ACC112 (cell line): ENCODE data around the gene ZNF275.
"Not testable (repeated sequence)": the region's sequence is repeated elsewhere in the genome, so short reads cannot be mapped to it uniquely, and the experiment has no call there.

ENCODE experiments used
- H2AFZ ChIP-seq: fragments of 200-600 bp; sonication (generic); one replicate; pipeline ENCODE4 v1.6.0; 2017; ENCODE audit warnings: antibody characterized with exemption, low read length; ENCODE audit not compliant: unreplicated experiment
- H3K27ac ChIP-seq: fragments of 200-600 bp; sonication (generic); 2 replicates; pipeline ENCODE4 v1.5.1; 2014; ENCODE audit warnings: low read depth, mild to moderate bottlenecking, antibody characterized with exemption, low read length, moderate library complexity
- H3K27me3 ChIP-seq: fragments of 200-600 bp; sonication (generic); 2 replicates; pipeline ENCODE4 v1.6.1; 2014; ENCODE audit warnings: mild to moderate bottlenecking, antibody characterized with exemption, low read length, moderate library complexity, mixed read lengths; ENCODE audit not compliant: insufficient read depth
- H3K36me3 ChIP-seq: fragments of 200-600 bp; sonication (generic); 2 replicates; pipeline ENCODE4 v1.6.1; 2016; ENCODE audit warnings: mild to moderate bottlenecking, antibody characterized with exemption, low read length, moderate library complexity, mixed read lengths; ENCODE audit not compliant: insufficient read depth
- H3K4me1 ChIP-seq: fragments of 200-600 bp; sonication (generic); one replicate; pipeline ENCODE4 v1.6.1; 2016; ENCODE audit warnings: low read length, mixed read lengths; ENCODE audit not compliant: insufficient read depth, unreplicated experiment, control insufficient read depth
- H3K4me3 ChIP-seq: fragments of 200-600 bp; sonication (generic); 2 replicates; pipeline ENCODE4 v1.5.1; 2014; ENCODE audit warnings: mild to moderate bottlenecking, low read depth, low read length
- H3K79me2 ChIP-seq: fragments of 200-600 bp; sonication (generic); one replicate; pipeline ENCODE4 v1.6.0; 2016; ENCODE audit warnings: low read length; ENCODE audit not compliant: control insufficient read depth, unreplicated experiment, insufficient read depth

ZNF275 gene, protein sequence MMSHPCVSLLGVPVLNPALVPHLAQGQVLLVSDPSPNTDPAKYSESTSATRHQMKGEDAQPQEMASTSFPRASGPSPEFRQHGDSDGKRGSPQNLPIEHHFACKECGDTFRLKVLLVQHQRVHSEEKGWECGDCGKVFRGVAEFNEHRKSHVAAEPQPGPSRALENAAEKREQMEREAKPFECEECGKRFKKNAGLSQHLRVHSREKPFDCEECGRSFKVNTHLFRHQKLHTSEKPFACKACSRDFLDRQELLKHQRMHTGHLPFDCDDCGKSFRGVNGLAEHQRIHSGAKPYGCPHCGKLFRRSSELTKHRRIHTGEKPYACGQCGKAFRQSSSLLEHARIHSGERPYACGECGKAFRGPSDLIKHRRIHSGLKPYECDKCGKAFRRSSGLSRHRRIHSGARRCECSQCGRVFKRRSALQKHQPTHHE

DNA sequence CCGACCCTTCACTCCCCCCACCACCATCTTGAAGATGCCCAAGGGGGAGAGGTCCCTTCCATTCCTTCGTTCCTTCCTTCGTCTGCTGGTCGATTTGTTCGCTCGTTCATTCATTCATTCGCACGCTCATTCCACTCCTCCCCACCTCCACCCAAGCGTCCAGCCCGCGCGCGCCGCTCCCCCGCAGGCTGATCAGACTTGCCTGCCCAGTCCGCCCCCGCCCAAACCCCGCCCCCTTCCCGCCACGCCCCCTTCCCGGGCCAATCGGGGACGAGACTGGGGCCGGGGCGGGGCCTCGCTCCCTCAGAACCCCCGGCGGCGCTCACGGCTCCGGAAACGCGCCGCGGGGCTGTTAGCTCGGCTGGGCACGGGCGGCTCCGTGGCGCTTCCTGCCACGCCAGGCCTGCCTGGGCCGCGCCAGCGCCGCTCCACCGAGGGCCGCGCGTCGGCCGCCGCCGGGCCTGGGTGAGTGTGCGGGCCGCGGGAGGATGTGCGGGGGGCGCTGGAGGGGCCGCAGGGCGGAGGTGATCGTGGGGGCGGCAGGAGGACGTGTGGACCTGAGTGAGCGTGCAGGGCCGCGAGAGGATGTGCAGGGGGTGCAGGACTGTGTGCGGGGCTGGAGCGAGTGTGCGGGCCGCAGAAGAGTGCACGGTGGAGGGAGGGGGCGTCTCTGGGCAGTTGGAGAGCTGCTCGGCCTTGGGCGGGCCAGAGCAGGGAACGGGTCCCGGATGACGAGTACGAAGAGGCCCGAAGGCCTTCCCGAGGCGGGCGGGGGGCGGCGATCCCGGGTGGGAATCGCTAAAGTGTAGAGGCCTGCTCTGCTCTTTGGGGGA is at the start of gene ZNF275:
Gene ZNF275, plus strand, starts transcription at position 333 of the 833 bp plus-strand sequence. CDS start 2,527 bp downstream, outside the sequence.
- Histone ChIP-seq H2AFZ (peak within 1 kb of the TSS; percentile 50), H3K4me1 (peaks cover 6% of the 10 kb centered on the region), H3K27me3 (peaks cover 5% of the 10 kb centered on the region), H3K36me3 (no peaks in the 10 kb centered on the region), H3K79me2 (peaks cover 19% of the 10 kb centered on the region), H3K4me3 (peak within 1 kb of the TSS; percentile 87), H3K27ac (peak within 1 kb of the TSS; percentile 64)

DNA sequence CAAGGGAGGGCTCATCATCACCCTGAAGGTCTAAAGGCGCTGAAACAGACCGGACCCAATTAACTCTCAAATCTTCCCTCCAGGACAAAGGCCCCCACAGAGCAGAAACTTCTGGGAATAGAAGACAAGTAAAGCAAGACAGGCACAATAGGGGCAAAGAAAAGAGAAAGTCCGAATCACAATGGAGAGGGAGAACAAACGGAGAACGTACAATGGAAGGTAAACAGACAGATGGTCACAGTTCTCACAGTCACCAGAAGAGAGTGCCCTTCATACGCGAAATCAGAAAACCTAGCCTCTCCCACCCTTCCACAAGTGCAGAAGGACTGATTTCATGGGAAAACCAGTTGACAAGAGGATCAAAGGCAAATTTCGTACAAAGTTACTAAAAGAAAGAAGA is 48.3 kb upstream of the ZNF275 start:
- not testable (repeated sequence) for H3K27me3 ChIP-seq, H3K4me1 ChIP-seq, H2AFZ ChIP-seq

DNA sequence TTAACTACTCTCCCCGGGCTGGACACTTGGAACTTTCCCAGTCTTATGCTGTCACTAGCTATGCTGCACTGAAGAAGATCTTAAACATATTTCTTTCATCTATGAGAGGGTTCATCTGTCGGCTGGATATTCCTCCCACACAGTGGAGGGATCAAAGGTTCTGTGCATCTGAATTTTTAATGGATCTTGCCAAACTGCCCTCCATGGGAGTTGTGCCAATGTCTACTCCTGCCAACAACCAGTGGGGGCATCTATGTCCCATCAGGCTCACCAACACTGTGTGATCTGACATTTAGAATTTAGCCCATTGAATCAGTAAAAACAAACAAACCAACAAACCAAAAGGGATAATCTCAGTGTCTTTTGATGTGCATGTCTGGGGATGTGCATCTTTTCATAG is 45.1 kb upstream of the ZNF275 start:
- H3K79me2 ChIP-seq, H3K4me1 ChIP-seq, H3K4me3 ChIP-seq, H3K27me3 ChIP-seq, H2AFZ ChIP-seq, H3K27ac ChIP-seq, H3K36me3 ChIP-seq: not testable (repeated sequence)

More for the DNA sequence above, 48.3 kb upstream of the ZNF275 start:
- H3K79me2 ChIP-seq, H3K27ac ChIP-seq, H3K4me3 ChIP-seq, H3K36me3 ChIP-seq: not testable (repeated sequence)

DNA sequence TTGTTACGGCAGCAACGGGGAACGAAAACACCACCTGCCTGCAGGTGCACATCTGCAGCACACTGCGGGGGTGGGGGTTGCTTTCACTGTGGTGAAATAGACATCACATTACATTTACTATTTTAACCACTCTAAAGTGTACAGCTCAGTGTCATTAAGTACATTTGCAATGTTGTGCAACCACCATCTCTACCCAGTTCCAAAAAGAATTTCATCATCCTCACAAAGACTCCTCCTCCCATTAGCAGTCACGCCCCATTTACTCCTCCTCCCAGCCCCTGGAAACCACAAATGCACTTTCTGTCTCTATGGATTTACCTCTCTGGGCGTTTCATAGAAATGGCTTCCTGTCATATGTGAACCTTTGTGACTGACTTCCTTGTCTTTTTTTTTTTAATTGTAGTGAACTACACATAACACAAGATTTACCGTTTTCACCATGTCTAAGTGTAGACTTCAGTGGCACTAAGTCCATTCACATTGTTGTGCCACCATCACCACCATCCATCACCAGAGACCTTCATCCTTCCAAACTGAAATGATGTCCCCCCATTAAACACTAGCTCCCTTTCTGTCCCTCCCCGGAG is 40.4 kb upstream of the ZNF275 start:
- H3K27me3 ChIP-seq: peaks cover 11% of the 10 kb centered on the region; the same call in 1 of the 2 replicates
- not testable (repeated sequence) for H3K4me3 ChIP-seq, H3K4me1 ChIP-seq, H3K79me2 ChIP-seq, H3K27ac ChIP-seq, H2AFZ ChIP-seq, H3K36me3 ChIP-seq

DNA sequence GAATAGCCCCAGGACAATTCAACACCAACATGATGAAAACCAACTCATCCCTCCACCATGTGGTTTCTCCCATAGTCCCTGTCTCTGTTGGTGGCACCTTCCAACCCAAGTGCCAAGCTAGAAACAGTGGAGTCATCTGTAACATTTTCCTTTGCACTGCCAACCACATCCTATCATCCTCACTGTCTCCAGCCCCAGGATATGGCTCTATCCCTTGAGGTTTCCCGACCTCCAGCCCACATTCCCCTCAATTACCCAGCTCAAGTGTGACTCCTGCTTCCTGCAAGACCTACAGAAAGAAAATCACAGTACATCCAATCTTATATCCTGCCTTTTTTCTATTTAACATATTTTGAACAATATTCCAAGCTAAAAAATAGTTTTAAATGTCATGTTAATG is 36.6 kb upstream of the ZNF275 start:
- Histone ChIP-seq H3K4me1 (no peaks in the 10 kb centered on the region), H3K4me3 (no peak overlapping the region)

DNA sequence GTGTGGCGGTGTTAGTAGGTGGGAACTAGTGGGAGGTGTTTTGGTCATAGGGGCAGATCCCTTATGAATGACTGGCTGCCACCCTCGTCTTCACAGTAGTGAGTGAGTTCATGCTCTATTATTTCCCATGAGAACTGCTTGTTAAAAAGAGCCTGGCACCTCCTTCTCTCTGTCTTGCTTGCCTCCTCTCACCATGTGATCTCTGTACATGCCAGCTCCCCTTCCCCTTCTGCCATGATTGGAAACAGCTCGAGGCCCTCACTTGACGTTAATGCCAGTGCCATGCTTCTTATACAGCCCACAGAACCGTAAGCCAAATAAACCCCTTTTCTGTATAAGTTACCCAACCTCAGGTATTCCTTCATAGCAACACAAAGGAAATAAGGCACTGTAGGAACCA is 34.1 kb upstream of the ZNF275 start:
- no peaks in the 10 kb centered on the region for H3K36me3 ChIP-seq
- no peaks in the 10 kb centered on the region for H3K4me1 ChIP-seq
- H3K27ac ChIP-seq: no peak overlapping the region
- H3K4me3 ChIP-seq: no peak overlapping the region
- H2AFZ ChIP-seq: no peak overlapping the region
- no peaks in the 10 kb centered on the region for H3K79me2 ChIP-seq
- peaks cover 23% of the 10 kb centered on the region for H3K27me3 ChIP-seq

More for the DNA sequence above, 36.6 kb upstream of the ZNF275 start:
- no peaks in the 10 kb centered on the region for H3K36me3 ChIP-seq
- H3K27ac ChIP-seq: no peak overlapping the region
- H2AFZ ChIP-seq: no peak overlapping the region
- no peaks in the 10 kb centered on the region for H3K79me2 ChIP-seq
- peaks cover 16% of the 10 kb centered on the region; the same call in 1 of the 2 replicates for H3K27me3 ChIP-seq

DNA sequence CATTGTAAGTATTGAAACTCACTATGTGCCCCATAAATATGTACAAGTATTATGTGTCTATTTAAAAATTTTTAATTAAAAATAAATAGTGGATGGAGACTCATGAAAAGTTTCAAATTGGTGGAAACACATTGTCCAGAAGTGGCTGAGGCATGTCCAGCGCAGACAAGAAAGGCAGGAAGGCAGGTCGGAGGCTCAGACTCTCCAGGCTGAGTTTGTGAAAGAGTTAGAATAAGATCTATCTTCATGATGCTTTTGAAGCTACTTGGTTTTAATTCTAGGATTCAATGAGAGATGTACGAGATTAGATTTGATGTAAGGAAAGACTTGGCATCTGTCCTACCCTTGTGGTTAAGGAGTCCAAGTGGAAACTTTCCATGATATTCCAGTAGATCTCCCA is 32.2 kb upstream of the ZNF275 start:
- no peak overlapping the region for H2AFZ ChIP-seq
- H3K4me1 ChIP-seq: no peaks in the 10 kb centered on the region
- H3K79me2 ChIP-seq: no peaks in the 10 kb centered on the region
- peaks cover 23% of the 10 kb centered on the region for H3K27me3 ChIP-seq
- H3K36me3 ChIP-seq: no peaks in the 10 kb centered on the region
- H3K4me3 ChIP-seq: no peak overlapping the region
- no peak overlapping the region for H3K27ac ChIP-seq

DNA sequence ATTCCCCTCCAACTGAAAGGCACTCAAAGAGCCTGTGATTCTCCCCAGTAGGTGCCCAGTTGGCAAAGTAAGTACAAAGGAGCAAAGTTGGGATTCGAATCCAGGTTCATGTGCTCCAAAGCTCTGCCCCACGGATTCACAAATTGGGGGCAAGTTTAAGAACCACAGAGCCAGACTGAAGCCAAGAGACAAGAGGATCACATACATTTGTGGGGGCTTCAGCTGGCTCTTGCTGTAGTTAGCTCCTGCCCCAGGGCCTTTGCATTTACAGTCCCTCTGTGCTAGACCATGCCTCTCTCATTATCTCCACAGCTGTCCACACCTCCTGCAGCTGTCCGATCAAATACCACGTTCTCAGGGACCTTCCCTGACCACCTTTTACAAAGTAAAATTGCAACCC is 31.2 kb upstream of the ZNF275 start:
- H3K4me1 ChIP-seq: no peaks in the 10 kb centered on the region
- H3K27me3 ChIP-seq: peaks cover 23% of the 10 kb centered on the region
- H3K36me3 ChIP-seq: no peaks in the 10 kb centered on the region
- no peak overlapping the region for H3K27ac ChIP-seq
- no peaks in the 10 kb centered on the region for H3K79me2 ChIP-seq
- H3K4me3 ChIP-seq: no peak overlapping the region
- no peak overlapping the region for H2AFZ ChIP-seq

DNA sequence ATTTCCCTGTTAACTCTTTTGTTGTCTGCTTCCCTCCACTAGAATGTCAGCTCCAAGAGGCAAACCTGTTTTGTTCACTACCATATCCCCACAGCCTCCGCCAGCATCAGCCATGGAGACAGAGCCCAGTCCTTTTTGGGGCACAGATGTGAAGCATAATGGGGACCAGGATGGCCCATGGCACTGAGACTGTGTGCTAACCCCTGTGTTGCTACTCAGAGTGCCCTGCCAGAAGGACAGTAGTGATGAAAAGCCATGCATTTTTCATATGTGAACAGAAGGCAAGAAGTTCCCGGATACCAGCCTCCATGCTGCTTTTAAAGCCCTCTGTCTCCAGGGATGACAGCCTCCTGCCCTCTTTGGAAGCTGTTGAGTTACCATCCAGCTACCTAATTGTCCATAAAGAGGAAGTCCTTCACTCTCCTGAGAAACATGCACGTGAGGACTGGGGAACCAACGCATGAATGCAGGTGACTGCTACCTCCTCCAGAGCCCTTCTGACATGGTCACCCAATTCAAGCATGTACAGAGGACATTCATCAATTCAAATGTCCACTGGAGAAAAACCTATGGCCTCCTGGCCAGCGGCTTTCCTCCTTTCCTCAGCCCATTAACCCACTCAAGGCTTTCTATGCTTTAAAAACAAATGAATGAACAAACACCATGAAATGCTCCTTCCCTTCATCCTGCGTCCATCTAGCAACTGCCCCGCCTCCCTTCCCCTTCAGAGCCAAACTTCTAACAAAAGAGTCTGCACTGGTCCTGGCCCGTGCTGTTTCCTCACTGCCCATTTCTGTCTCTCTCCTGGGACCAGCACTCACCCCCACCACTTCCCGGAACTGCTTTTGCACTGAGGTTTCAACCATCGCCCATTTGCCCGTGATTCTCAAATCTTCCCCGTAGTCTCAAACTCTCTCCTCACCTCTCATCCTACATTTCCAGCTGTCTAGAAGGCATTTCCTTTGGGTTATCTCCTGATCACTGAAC is 30.4 kb upstream of the ZNF275 start:
- Histone ChIP-seq H2AFZ (no peak overlapping the region), H3K27me3 (peaks cover 16% of the 10 kb centered on the region)

More for the DNA sequence above, 30.4 kb upstream of the ZNF275 start:
- Histone ChIP-seq H3K4me3 (no peak overlapping the region), H3K4me1 (no peaks in the 10 kb centered on the region), H3K36me3 (no peaks in the 10 kb centered on the region), H3K27ac (no peak overlapping the region), H3K79me2 (no peaks in the 10 kb centered on the region)
